Stimulated activated CD8-positive, alpha-beta memory T cell treated with anti-CD3 and anti-CD28 coated beads, Interleukin-12 subunit alpha, Interleukin-12 subunit beta, amount 100 ng/mL, for 24 hours (primary cell): ENCODE measurements around the gene ZBTB21.
"Not testable (repeated sequence)": the region's sequence is repeated elsewhere in the genome, so short reads cannot be mapped to it uniquely, and the experiment has no call there.

Source experiments
- DNase-seq: peaks from one replicate; pipeline ENCODE4 v3.0.0-alpha.2; 2020; ENCODE audit errors: extremely low read depth

Gene ZBTB21

DNA sequence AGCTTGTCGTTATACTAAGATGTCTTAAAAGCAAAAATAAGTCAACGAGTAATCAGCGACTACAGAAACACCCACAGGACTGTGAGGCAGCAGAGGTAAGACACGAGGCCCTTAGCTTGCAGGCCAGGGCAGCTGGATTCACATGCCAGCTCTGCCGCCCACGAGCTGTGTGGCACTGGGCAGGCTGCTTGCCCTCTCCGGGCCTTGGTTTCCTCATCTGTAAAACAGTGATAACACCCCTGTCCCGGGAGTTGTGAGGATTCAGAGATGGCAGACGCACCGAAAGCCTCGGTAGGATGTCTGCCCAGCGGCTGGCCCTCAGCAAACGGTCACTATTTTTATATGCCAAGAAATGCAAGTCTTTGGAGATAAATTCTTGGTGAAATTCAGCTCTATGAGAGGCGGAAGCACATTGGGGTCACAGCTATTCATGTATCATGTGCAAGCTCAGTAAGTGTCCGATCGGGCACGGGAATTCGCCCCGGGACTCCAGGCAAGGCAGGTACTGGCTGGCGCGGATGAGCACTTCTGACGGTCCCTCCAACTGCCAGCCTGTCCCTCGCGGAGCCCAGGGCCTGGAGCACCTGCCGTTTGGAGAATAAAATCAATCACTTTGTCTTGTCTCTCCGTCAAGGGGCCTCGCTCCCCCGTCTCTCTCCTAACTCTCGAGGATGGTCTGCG, 57.5 kb downstream of the ZBTB21 start:
- DNase-seq = no peak

GRCh38 chr21:41951876-41952567, 58.1 kb downstream of the ZBTB21 start:
- DNase-seq = no peak

DNA sequence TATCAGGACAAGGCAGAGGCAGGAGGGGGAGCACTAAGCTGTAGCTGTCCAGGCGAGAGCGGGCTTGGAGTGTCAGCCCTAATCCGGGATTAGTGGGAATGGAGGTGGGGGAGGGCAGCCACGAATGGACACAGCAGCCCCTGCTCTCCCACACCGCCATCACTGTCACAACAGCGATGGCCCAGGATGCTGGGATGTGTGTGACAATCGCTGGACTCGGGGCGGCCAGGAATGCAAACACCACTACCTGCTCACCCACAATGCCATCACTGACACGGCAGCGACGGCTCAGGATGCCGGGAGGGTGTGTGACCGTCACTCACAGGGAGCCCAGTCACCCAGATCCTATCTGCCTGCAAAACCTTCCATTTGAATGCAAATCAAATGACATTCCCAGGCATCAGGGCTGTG, 59.2 kb downstream of the ZBTB21 start:
- DNase-seq = no peak

DNA sequence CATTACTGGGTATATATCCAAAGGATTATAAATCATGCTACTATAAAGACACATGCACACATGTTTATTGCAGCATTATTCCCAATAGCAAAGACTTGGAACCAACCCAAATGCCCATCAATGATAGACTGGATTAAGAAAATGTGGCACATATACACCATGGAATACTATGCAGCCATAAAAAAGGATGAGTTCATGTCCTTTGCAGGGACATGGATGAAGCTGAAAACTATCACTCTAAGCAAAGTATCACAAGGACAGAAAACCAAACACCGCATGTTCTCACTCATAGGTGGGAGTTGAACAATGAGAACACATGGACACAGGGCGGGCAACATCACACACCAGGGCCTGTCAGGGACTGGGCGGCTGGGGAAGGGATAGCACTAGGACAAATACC, 60.5 kb downstream of the ZBTB21 start:
- DNase-seq = not testable (repeated sequence)

GRCh38 chr21:41948901-41949300, 61.3 kb downstream of the ZBTB21 start:
- no peak for DNase-seq

DNA sequence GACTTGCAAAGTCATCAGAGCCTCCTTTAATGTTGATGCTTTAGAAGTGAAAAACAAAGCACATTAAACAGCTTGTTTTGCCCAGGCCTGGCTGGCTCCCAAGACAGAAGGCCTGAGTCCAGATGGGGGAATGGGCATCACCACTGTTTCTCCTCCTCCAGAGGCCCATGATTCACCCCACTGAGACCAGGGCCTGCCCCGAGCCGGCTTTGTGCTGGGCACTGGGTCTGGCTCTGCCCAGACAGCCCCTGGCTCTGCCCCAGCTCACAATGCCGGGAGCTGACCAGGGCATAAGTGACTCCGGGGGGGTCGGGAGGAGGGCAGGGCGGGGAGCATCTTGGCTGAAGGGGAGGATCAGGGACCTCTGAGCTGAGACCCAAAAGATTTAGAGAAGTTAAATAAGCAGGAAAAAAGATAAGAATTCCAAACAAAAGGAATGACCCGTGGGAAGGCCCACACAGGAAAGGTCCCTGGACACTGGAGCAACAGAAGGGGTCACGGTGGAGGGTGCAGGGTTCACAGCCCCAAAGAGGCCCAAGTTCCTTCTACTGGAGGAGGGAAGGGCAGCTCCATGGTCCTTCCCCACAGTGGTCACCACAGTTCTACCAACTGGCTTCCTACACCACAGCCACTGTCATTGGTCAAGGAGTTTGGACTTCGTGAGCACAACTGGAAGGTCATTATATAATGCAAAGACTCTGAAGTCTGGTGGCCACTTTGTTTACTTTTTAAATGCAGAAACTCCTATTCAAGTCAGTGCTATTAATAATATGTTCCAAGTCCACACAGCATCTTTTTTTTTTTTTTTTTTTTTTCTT, 61.9 kb downstream of the ZBTB21 start:
- DNase-seq = no peak

DNA sequence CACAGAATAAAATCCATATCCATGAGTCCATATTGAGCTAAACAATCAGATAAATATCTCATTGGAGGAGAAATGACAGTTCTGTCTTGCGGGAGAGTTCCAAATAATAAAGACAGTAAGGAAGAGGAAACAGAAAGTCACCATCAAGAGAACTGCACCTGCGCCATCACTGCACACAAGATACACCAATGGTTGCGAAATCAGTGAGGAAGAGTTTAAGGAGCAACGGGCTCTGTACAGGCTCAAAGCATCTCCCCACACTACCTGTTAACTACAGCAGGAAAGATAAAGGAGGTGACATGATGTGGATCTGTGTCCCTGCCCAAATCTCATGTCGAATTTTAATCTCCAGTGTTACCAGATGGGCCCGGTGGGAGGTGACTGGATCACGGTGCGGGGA, 64.2 kb downstream of the ZBTB21 start:
- no peak for DNase-seq

- DNase-seq = no peak
These were observed 66.3 kb downstream of the ZBTB21 start for GRCh38 chr21:41943851-41944250.

GRCh38 chr21:41942457-41942856, 67.7 kb downstream of the ZBTB21 start:
- no peak for DNase-seq

DNA sequence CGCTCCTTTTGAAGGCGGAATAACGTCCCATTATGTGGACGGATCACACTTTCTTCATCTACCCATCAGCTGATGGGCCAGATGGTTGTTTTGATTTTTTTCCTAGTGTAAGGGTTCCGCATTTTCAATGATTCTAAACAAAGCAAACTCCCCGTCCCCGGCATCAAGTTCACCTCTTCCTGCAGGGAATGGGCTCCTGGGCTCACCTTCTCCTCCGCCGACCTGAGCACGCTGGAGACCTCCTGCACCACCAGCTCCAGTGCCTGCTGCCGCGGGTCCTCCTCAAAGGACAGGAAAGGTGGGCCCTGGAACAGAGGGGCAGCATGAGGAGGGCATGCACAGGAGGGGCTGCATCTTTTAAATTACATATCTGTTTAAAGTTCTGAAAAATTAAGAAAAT, 68.2 kb downstream of the ZBTB21 start:
- DNase-seq = no peak

GRCh38 chr21:41940431-41940830, 69.7 kb downstream of the ZBTB21 start:
- no peak for DNase-seq

DNA sequence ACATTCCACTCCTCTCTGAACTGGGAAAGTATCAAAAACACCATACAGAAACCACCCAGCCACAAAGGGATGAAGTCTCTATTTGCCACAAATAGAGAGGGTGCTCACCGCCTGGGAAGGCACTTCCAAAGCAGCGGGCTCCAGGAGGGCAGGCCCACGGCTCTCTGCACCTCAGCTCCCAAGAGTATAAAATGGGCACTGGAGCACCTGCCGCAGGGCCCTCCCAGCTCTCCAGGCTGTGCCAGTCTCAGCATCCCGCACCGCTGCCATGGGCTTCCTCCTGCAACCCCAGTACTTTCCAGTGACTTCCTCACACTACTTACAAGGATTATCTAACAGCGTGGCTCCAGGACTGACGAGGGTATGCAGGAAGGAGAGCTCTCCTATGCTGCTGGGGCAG, 70.8 kb downstream of the ZBTB21 start:
- no peak for DNase-seq
